ENCODE measurements around the gene C11orf97. TPM values are rescaled to one million over a fixed set of nuclear protein-coding genes. Genes with fewer than 3 reads are reported as not detected.
A peak's percentile ranks its signal among the peaks of the same experiment; 100 is the strongest.
"Not testable (repeated sequence)": the region's sequence is repeated elsewhere in the genome, so short reads cannot be mapped to it uniquely, and the experiment has no call there.

C11orf97 gene
- total RNA-seq, 1 experiment from 2014 or later, result not detected

DNA sequence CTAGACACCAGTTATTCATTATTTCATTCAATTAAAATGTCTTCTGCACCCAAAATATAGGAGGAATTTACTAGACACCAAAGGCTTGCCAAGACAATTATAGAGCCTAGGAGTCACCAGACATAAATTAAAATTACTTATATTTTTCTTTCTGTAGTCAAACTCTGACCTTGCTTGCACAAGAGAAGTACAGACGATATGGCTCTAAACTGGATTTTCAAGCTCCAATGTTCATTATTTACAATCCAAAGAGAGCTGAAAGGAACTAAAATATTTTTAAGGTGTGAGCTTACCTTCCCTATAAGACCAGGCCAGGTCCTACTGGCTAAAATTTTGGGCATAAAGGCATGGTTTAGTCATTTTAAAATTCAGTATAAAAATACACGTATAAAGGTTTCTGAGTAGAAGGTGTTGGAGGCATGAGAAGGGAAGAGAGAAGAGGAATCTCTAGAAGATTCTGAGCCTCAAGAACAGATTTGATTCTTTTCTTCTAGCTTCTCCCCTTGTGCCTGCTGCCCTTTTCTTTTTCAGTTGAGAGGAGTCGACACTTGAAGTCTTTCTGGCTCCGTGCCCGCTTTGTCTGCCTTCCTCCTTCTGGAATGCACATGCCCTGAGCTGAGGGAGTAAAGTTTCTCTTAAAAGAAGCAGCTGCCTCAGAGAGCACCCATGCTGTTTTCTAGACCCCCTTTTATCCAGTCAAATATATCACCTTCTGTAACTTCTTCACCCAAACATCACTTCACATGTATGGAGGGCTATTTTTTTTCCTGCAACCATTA is 13.5 kb downstream of the C11orf97 start:
- DNase-seq (ENCODE audit: low spot score), result peak; percentile 87

DNA sequence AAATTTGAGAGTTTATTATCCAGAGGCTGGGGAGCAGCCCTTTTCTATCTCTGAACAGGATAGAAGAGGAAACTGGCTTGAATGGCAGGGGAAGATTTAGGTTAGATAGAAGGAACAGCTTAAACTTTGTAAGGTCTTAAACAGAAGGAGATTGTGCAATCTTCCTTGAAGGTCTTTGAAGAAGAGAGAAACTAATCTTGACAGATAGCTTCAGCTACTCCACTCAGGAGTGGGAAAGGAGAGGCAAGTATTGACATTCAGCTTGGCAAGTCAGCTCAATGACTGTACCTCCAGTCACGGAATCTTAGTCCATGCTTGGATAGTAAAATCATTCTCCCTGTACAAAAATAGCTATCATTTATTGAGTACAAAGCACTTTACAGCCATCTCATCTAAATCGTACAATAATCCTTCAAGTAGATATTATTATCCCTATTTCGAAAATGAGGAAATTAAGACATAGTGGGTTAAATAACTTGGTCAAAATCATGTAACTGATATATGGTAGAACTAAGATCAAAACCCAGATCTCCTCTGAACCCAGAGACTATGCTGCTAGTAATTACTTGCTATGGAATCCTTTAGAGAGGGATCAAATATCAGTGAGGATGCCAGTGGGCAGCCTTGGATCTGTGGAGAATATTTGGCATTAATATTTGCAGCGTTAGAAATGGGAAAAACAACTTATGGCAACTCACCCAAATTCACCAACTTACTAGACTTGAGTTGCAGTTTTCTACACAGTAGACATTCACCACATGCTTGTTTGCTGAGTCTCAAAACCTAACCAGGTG is 14.6 kb downstream of the C11orf97 start:
- DNase-seq (ENCODE audit: low spot score), result no peak

DNA sequence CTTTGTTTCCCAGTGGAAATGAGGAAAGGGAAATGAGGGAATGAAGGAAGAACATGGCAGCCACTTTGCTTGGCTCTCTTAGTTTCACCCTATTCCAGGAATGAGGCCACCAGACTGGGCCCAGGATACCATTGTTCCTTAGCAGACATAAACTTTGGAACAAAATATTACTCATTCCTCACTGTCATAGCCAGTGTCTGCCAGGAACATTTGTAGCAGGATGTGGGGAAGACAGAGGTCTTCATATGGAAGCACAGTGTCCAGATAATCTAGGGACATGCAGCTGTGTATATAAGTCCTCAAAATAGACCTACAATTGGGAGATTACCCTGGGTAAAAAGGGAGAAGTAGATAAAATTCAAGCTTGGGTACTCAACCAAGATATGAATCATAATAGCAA is 16.3 kb downstream of the C11orf97 start:
- DNase-seq (ENCODE audit: low spot score), result no peak

DNA sequence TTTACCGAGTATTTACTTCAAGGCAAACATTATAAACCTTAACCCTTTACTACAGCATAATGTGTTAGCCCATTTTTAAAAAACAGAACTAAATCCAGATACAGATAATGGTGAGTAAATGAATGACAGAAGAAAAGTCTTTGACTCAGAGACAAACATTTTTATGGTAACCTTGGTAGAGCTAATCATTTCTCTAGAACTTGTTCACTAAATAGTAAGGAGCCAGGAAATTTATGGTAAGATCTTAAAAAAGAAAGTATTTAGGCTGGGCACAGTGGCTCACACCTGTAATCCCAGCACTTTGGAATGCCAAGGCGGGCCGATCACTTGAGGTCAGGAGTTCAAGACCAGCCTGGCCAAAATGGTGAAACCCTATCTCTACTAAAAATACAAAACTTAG is 19.9 kb downstream of the C11orf97 start:
- DNase-seq (ENCODE audit: low spot score), result no peak

DNA sequence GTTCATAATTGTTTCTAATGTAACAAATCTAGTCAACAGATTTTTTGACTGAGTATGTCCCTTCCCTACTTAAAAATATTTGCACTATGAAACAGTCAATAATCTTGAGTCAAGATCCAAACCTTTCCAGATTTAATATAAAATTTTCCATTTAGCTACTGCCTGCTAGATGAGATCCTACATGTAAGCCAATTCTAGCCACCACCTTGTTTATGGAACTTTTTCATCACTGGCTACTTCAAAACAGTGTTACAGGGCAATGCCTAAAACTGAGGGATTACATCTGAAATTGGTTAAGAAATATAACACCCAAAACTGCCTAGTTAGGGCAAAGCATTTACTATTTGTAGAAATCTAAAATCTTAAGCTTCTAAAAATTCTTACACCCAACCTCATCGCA is 20.9 kb downstream of the C11orf97 start:
- no peak for DNase-seq (ENCODE audit: low spot score)

DNA sequence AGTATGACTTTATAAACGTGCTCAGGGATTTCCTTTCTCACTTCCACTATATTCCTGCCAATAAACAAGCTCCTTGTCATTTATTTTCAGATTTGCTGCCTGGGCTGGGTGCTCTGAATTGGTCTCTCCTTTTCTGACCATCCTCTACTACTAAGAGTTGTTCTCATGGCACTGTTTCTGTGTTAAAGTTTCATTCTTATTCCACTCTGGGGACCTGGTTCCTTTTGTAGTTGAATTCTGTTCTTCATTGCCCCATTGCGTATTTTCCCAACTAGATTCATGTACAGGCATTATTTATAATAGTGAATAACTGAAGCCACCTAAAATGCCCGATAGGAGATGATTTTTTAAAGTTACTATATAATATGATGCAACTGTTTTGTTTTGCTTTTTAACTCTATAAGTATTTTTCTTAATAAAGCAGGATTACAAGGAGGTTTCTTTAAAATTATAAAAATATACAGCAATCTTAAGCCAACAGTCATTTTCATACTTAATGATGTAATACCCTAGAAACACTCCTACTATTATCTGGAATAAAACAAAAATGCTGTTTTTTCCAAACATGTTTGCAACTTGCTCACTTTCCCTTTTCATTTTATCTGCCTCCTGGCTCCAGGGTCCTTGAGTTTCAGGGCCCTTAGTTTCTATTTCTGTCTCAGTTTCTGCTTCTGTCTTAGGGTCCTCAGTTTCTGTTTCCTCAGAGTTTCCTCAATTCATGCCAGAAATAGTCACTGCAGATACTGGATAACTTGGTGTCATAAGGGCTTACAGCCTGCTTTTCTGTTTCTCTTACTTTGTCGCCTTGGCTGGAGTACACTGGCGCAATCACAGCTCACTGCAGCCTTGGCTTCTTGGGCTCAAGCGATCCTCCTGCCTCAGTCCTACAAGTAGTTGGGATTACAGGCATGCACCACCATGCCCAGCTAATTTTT is 21.7 kb downstream of the C11orf97 start:
- no peak for DNase-seq (ENCODE audit: low spot score)

DNA sequence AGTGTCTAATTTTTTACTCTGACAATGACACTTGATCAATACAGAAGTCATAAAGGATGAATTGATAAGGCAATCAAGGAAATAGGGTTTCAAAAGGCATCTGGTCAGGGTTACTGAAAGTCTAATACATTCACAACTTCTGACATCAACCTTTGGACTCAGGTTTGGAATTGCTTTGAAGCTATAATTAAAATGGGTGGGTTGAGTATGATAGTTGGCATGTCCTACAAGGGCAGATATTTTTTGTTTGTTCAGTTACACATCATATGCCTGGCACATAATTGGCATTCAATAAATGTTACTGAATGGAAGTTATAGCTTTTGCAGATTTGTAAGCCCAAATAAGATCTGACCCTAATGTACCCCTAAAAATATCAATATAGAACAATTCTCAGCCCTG is 24.1 kb downstream of the C11orf97 start:
- DNase-seq (ENCODE audit: low spot score), result peak; percentile 88

DNA sequence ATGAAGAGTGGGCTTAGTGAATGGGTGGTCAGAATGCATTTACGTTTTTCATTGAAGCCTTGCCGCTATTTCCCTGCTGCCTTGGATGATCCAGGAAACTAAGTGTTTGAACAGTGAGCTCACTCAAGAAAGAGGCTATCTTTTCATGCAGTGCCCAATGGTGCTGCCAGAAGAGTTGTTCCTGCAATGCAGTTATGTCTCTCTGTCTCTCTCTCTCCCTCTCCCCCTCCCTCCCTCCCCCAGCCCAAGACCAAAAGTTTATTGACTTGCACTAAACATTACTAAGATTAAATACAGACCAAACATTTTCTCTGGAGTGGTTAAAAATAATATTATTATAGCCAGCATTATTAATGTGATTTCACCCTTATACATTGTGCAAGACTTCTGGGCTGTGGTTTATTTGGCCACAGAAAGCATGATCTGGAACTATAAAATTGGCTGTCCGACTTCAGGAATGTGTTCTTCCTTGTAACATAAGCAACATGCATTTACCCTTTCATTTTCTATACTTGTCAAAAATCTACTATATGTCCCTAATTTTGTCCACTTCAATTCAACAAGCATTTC is 24.9 kb downstream of the C11orf97 start:
- DNase-seq (ENCODE audit: low spot score), result peak; percentile 59

DNA sequence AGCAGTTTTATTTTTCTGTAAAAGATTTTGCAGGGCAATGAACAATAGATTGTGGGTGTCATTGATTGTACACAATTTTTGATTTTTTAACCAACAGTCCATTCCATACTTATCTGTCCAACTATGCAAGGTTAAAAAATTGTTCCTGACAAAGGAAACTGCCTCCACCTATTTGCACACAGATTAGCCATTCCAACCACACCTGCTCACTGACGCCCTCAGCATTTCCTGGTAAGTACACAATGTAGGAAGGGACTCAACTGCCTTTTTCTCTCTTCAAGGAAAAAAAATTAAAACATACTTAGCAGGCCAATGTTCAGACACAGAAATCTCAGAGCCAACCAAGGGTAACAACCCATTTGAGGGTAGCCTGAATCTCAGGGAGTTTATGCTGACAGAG is 27.2 kb downstream of the C11orf97 start:
- DNase-seq (ENCODE audit: low spot score), result peak; percentile 86

DNA sequence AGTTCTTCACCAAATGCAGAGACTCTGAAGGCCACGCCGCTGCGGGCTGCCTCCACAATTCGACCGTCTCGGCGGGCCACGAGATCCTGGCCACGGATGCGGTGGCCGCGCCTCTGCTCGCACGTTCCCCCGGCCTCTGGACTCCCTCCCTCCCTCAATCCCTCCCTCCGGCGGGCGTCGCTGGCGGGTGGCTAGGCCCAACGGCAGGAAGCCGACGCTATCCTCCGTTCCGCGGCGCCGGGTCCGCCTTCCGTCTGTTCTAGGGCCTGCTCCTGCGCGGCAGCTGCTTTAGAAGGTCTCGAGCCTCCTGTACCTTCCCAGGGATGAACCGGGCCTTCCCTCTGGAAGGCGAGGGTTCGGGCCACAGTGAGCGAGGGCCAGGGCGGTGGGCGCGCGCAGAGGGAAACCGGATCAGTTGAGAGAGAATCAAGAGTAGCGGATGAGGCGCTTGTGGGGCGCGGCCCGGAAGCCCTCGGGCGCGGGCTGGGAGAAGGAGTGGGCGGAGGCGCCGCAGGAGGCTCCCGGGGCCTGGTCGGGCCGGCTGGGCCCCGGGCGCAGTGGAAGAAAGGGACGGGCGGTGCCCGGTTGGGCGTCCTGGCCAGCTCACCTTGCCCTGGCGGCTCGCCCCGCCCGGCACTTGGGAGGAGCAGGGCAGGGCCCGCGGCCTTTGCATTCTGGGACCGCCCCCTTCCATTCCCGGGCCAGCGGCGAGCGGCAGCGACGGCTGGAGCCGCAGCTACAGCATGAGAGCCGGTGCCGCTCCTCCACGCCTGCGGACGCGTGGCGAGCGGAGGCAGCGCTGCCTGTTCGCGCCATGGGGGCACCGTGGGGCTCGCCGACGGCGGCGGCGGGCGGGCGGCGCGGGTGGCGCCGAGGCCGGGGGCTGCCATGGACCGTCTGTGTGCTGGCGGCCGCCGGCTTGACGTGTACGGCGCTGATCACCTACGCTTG is 31.7 kb downstream of the C11orf97 start, which contains the start of gene FUT4:
Gene FUT4, plus strand, starts transcription at position 227 of the 951 bp plus-strand sequence. Its CDS starts 213 bp downstream, at position 440.
- DNase-seq (ENCODE audit: low spot score), result peak; percentile 99

DNA sequence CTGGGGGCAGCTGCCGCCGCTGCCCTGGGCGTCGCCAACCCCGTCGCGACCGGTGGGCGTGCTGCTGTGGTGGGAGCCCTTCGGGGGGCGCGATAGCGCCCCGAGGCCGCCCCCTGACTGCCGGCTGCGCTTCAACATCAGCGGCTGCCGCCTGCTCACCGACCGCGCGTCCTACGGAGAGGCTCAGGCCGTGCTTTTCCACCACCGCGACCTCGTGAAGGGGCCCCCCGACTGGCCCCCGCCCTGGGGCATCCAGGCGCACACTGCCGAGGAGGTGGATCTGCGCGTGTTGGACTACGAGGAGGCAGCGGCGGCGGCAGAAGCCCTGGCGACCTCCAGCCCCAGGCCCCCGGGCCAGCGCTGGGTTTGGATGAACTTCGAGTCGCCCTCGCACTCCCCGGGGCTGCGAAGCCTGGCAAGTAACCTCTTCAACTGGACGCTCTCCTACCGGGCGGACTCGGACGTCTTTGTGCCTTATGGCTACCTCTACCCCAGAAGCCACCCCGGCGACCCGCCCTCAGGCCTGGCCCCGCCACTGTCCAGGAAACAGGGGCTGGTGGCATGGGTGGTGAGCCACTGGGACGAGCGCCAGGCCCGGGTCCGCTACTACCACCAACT is 32.5 kb downstream of the C11orf97 start:
- peak; percentile 66 for DNase-seq (ENCODE audit: low spot score)

DNA sequence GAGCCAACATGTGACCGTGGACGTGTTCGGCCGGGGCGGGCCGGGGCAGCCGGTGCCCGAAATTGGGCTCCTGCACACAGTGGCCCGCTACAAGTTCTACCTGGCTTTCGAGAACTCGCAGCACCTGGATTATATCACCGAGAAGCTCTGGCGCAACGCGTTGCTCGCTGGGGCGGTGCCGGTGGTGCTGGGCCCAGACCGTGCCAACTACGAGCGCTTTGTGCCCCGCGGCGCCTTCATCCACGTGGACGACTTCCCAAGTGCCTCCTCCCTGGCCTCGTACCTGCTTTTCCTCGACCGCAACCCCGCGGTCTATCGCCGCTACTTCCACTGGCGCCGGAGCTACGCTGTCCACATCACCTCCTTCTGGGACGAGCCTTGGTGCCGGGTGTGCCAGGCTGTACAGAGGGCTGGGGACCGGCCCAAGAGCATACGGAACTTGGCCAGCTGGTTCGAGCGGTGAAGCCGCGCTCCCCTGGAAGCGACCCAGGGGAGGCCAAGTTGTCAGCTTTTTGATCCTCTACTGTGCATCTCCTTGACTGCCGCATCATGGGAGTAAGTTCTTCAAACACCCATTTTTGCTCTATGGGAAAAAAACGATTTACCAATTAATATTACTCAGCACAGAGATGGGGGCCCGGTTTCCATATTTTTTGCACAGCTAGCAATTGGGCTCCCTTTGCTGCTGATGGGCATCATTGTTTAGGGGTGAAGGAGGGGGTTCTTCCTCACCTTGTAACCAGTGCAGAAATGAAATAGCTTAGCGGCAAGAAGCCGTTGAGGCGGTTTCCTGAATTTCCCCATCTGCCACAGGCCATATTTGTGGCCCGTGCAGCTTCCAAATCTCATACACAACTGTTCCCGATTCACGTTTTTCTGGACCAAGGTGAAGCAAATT is 33.3 kb downstream of the C11orf97 start:
- DNase-seq (ENCODE audit: low spot score), result peak; percentile 70

DNA sequence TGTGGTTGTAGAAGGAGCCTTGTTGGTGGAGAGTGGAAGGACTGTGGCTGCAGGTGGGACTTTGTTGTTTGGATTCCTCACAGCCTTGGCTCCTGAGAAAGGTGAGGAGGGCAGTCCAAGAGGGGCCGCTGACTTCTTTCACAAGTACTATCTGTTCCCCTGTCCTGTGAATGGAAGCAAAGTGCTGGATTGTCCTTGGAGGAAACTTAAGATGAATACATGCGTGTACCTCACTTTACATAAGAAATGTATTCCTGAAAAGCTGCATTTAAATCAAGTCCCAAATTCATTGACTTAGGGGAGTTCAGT is 33.9 kb downstream of the C11orf97 start:
- peak; percentile 54 for DNase-seq (ENCODE audit: low spot score)

DNA sequence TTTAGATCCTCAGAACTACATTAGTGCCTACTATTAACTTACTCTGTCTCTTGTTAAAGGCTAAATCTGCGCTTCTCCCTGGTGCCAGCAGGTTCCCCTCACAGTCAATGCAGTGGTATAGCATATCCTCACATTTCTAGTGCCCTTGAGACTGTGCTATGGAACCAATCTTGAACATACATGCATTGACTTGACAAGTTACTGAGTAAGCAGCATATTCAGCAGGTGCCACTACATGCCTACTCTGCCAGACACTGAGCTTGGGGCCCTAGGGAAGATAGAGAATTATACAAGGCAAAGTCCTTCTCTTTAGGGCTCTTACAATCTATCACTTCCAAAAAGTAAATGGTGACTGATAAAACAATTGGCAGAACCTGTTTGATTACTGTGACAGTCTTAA is 34.6 kb downstream of the C11orf97 start:
- DNase-seq (ENCODE audit: low spot score), result peak; percentile 72

DNA sequence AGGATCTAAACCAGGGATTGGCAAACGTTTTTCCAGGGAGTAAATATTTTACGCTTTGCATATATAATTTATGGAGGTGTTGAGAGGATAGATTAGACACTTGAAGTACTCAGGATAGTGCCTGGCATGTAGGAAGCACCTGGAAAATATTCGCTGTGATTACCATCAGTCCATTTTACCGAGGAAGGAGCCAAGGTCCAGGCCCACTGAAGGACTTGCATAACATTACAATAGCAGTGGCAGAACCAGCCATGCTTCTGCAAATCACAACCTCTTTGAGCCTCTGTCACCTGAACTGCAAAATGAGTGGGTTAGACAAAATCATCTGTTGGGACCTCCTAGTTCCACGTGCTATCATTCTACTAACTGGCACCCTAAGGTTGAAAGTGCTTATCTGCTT is 36.9 kb downstream of the C11orf97 start:
- DNase-seq (ENCODE audit: low spot score), result peak; percentile 23

DNA sequence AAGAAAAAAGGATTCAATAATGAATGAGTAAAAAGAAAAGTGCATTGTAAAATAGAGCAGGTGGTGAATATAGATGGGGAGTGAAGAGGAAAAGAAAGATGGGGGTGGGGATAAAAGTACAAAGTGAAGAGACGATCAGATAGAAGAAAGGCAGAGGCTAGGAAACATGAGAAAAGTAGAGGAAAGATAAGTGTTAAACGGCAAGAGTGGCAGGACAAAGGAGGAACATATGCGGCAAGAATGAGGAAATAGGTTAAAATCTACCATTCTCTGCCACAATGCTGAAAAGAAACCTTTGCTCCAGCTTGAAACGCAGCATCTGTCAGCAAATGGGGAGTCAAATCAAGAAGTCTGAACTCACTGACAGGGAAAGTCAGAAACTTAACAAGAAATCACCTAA is 38.3 kb downstream of the C11orf97 start:
- peak; percentile 36 for DNase-seq (ENCODE audit: low spot score)

DNA sequence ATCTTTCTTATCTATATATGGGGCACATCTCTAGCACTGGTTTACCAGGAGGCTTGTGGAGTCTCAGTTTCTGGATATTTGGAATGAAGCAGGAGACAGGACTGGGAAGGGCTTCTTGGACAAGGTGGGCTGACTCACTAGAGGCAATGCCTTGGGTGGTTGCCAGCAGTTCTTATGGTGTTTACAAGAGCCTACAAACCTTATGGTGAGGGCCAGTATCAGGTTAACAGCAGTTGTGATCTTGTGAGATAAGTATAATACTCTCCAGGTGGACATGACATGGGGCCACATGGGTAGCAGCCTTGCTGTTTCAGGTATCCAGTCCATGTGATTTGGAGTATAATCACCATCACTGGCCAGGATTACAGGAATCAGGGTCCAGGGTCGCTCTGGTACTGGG is 41.7 kb downstream of the C11orf97 start:
- DNase-seq (ENCODE audit: low spot score), result peak; percentile 78

DNA sequence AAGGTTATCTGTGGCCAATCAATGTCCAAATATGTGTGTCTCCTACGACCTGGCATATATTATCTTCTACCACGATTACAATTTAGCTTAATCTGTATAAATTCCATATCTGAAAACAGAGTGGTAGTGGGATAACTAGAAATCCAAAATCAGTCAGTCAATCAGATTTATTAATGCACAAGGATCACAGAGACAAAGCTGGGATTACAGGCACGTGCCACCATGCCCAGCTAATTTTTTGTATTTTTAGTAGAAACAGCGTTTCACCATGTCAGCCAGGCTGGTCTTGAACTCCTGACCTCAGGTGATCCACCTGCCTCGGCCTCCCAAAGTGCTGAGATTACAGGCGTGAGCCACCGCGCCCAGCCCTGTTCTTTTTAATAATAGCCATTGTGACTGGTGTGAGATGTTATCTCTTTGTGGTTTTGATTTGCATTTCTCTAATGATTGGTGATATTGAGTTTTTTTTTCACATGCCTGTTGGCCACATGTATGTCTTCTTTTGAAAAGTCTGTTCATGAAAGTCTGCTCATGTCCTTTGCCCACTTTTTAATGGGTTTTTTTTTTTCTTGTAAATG is 43.6 kb downstream of the C11orf97 start:
- DNase-seq (ENCODE audit: low spot score), result not testable (repeated sequence)

All from HT-29 (cell line).